IPS-18c (cell line): Measurements from ENCODE around the gene MLN.

Experiments used
- H3K4me3 ChIP-seq: 2 replicates; pipeline ENCODE4 v1.7.0; 2013; ENCODE audit warnings: low read depth, mild to moderate bottlenecking, low read length, moderate library complexity; ENCODE audit not compliant: insufficient read depth
- H3K9me3 ChIP-seq: one replicate; pipeline ENCODE4 v1.6.1; 2013; ENCODE audit warnings: mild to moderate bottlenecking, low read length, moderate library complexity; ENCODE audit not compliant: control insufficient read depth, insufficient read depth

The MLN gene, protein sequence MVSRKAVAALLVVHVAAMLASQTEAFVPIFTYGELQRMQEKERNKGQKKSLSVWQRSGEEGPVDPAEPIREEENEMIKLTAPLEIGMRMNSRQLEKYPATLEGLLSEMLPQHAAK

GRCh38 chr6:33803571-33804053 is at the start of gene MLN:
MLN (minus strand) TSS chr6:33804003; CDS start chr6:33801163, 2,840 bp downstream.
- H3K4me3 ChIP-seq: no peak within 1 kb of the TSS
- H3K9me3 ChIP-seq: no peaks in the 10 kb centered on the region

GRCh38 chr6:33853026-33853425 is 49.2 kb upstream of the MLN start:
- H3K4me3 ChIP-seq: no peak overlapping the region
- H3K9me3 ChIP-seq: no peaks in the 10 kb centered on the region

GRCh38 chr6:33851959-33852358 is 48.2 kb upstream of the MLN start:
- Histone ChIP-seq H3K4me3 (no peak overlapping the region), H3K9me3 (no peaks in the 10 kb centered on the region)

- H3K9me3 ChIP-seq: no peaks in the 10 kb centered on the region
- H3K4me3 ChIP-seq: no peak overlapping the region
Observed at GRCh38 chr6:33850869-33851541, 47.2 kb upstream of the MLN start.

DNA sequence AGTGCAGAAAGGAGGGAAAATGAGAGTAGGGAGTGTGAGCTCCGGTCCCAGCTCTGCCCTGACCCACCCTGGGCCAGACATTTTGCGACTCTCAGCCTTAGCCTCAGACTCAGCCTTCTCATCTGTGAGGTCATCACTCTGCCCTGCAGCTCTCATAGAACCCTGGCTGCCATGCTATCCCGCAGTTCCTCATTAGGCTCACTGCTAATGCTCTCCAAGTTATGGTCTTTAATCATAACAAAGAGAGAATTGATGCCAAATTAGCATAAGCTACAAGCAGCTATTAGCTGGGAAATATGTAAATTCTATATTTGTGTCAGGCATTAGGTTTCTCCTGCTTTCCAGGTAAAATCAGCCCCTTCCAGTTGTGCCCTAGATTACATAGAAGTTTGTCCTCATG is 46.5 kb upstream of the MLN start:
- Histone ChIP-seq H3K4me3 (no peak overlapping the region), H3K9me3 (no peaks in the 10 kb centered on the region)

DNA sequence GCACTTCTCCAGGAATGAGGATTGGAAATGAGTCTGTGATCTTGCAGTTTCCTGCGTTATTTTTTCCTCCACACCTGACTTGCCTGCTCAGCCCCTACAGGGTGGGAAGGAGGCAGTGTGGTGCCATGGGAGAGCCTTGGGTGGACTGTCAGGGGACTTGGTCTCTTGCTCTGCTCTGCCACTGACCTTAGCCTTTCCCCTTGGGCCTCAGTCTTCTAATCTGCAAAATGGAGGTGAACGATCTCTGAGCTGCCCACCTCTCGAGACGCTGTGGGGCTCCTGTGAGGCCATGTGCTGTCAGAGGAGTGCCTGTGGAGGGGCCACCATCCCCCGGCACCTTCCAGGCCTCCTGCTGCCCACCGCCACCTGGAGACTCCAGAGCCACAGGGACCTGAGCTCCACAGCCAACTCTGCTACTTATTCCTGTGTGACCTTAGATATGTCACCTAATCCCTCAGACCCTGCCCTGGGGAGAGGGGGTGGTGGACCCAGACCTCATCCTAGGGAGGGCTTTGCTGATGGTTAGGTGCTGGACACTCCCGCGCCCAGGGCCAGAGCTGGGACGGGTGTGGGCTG is 45.8 kb upstream of the MLN start:
- no peak overlapping the region for H3K4me3 ChIP-seq
- no peaks in the 10 kb centered on the region for H3K9me3 ChIP-seq

DNA sequence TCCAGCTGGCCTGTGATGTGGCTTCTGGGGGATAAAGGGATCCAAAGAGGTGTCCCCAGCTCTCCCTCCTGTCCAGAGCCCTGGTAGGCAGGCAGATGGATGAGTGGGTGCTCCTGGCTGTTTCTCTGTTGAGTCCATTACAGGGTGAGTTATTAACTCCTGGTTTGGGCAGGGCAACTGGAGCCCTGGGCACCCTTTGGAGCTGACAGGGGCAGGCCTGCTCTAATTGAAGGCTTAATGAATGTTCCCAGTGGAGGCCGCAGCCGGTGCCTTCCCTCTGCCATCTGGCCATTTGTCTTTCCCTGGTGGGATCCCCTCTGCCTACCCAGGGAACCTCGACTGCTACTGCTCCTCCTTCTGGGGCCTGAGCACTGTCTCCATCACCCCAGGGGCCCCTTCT is 44.7 kb upstream of the MLN start:
- Histone ChIP-seq H3K4me3 (no peak overlapping the region), H3K9me3 (no peaks in the 10 kb centered on the region)

GRCh38 chr6:33847867-33848266 is 44.1 kb upstream of the MLN start:
- H3K4me3 ChIP-seq: no peak overlapping the region
- H3K9me3 ChIP-seq: no peaks in the 10 kb centered on the region

GRCh38 chr6:33847078-33847477 is 43.3 kb upstream of the MLN start:
- Histone ChIP-seq H3K9me3 (no peaks in the 10 kb centered on the region), H3K4me3 (no peak overlapping the region)

DNA sequence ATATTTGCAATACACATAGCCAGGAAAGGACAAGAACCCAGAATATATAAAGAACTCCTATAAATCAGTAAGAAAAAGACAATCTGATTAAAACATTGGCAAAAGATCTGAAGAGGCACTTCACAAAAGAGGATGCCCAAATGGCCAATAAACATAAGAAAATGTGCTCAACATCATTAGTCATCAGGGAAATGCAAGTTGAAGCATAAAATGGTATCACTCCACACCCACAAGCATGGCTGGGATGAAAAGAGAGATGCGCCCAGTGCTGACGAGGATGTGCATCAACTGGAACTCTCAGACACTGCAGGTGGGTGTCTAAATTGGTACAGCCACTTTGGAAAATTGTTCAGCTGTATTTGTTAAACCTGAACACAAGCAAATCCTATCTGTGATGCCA is 42.4 kb upstream of the MLN start:
- H3K9me3 ChIP-seq: no peaks in the 10 kb centered on the region
- no peak overlapping the region for H3K4me3 ChIP-seq

DNA sequence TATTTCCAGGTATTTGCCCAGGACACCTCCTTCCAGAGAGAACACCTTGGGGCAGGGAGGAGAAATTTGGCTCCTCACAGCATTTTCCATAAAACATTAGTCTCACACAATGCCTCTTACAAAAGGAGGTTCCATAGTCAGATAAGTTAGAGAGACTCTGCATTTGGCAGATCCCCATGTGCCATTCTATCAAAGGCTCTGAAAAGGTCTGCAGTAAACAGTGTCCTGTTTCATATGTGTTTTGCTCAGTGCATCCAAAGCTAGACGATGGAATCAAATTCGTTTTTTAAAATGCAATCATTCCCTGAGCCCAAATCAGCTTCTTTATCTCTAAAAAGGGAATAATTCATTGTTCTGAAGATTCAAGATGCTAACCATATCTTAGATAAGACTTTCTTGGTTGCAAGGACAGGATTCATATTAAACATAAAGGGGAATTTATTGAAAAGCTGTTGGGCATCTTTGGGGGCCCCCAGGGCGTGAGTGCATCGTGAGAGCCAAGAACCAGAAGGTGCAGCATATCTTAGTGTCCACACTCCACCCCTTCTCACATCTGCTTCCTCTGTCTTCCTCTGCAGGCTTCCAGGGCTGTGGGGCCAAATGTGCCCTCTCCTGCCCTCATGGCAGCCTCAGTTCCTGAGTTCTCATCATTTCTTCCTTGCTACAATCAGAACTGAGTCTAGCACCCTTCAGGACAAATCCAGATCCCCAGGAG is 41.4 kb upstream of the MLN start:
- H3K9me3 ChIP-seq: no peaks in the 10 kb centered on the region
- H3K4me3 ChIP-seq: no peak overlapping the region

DNA sequence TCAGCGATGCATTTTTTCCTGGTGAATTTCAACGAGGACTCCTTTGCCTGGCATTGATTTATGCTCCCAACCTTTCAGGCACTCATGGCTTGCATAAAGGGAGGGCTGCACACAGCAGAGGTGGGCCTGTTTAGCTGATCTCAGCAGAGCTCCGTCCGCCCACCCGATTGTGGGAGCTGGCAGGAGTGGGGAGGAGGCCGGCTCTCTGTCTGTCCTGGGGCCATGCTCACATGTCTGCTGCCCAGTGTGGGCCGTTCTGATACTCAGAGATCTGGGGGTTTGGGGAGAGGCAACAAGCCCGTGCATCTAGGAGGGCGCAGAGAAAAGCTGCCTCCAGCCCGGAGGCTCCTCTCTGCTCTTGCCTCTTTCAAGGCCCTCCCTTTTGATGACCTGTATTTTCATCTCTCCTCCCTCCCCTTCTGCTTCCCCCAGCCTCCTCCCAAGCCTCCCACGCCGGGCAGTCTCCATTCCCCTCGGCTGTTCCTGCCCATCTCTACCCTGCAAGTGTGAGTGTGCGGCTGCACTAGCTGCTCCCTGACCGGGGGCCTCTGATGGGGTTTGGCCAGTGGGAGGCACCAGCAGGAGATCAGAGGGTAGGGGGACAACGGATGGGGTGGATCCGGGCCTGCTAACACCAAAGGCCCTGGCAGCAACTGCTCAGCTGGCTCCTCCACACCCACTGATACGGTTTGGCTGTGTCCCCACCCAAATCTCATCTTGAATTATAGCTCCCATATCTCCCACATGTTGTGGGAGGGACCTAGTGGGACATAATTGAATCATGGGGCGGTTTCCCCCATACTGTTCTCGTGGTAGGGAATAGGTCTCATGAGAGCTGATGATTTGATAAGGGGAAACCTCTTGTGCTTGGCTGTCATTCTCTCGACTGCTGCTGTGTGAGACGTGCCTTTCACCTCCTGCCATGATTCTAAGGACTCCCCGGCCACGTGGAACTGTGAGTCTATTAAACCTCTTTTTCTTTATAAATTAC is 39.6 kb upstream of the MLN start:
- no peak overlapping the region for H3K4me3 ChIP-seq
- H3K9me3 ChIP-seq: no peaks in the 10 kb centered on the region

DNA sequence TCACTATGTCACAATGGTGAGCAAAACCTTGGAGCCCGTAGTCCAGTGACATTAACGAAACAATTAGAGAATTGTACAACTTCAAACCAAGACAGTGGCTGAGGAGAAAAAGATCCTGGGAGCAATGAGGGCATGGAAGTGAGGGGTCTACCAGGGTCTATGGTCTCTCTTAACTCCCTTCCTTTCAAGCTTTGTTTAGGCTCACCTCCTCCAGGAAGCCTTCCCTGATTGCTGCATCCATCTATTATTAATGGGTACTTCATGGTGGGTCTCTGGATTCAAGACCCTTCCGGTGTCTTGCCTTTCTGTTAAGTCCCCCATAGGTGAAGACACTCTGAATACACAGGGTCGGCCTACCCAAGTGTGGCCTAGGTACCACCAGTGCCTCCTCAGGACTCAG is 38.1 kb upstream of the MLN start:
- H3K4me3 ChIP-seq: no peak overlapping the region
- no peaks in the 10 kb centered on the region for H3K9me3 ChIP-seq

GRCh38 chr6:33841070-33841469 is 37.3 kb upstream of the MLN start:
- no peak overlapping the region for H3K4me3 ChIP-seq
- H3K9me3 ChIP-seq: no peaks in the 10 kb centered on the region

- H3K4me3 ChIP-seq: no peak overlapping the region
Observed at GRCh38 chr6:33840048-33840926, 36.5 kb upstream of the MLN start.

GRCh38 chr6:33839399-33840047 is 35.7 kb upstream of the MLN start:
- no peaks in the 10 kb centered on the region for H3K9me3 ChIP-seq
- no peak overlapping the region for H3K4me3 ChIP-seq

More at GRCh38 chr6:33840048-33840926, 36.5 kb upstream of the MLN start:
- no peaks in the 10 kb centered on the region for H3K9me3 ChIP-seq
